ENCODE measurements around the gene PNPLA1.
A peak's percentile ranks its signal among the peaks of the same experiment; 100 is the strongest.

- TF ChIP-seq, protein P1, sequence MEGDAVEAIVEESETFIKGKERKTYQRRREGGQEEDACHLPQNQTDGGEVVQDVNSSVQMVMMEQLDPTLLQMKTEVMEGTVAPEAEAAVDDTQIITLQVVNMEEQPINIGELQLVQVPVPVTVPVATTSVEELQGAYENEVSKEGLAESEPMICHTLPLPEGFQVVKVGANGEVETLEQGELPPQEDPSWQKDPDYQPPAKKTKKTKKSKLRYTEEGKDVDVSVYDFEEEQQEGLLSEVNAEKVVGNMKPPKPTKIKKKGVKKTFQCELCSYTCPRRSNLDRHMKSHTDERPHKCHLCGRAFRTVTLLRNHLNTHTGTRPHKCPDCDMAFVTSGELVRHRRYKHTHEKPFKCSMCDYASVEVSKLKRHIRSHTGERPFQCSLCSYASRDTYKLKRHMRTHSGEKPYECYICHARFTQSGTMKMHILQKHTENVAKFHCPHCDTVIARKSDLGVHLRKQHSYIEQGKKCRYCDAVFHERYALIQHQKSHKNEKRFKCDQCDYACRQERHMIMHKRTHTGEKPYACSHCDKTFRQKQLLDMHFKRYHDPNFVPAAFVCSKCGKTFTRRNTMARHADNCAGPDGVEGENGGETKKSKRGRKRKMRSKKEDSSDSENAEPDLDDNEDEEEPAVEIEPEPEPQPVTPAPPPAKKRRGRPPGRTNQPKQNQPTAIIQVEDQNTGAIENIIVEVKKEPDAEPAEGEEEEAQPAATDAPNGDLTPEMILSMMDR (IDR thresholded peaks at IDR 0.05): peak; percentile 96
- TF ChIP-seq REST (IDR thresholded peaks at IDR 0.05; ENCODE audit: insufficient read depth in 1 of 2, low read depth in 2 of 2, low read length in 1 of 2): no peak
Measured at GRCh38 chr6:36302227-36302976, 32.5 kb downstream of the PNPLA1 start.
